ENCODE data around the gene HNRNPM.

HNRNPM gene

GRCh38 chr19:8506402-8506957 is 61.7 kb downstream of the HNRNPM start:
- Histone ChIP-seq H3K4me2 (ENCODE audit: low read length) (peak overlapping the region; percentile 89), H3K9ac (ENCODE audit: low read length) (peak overlapping the region; percentile 71), H3K4me1 (ENCODE audit: low read length) (peaks cover 13% of the 10 kb centered on the region; the same call in 1 of the 2 replicates), H2AFZ (ENCODE audit: low read depth, low read length) (peak overlapping the region; percentile 92), H3K79me2 (ENCODE audit: low read length) (no peaks in the 10 kb centered on the region), H4K20me1 (ENCODE audit: insufficient read depth, low read length) (no peaks in the 10 kb centered on the region), H3K27ac (ENCODE audit: low read length) (0 out of 2 replicates have a peak overlapping the region, but pooled peaks have one; percentile 43), H3K9me3 (ENCODE audit: insufficient read depth, low read length) (no peaks in the 10 kb centered on the region), H3K4me3 (ENCODE audit: low read length) (peak overlapping the region; percentile 84), H3K36me3 (replicated peaks; ENCODE audit: low read depth, low read length) (peaks cover 6% of the 10 kb centered on the region), H3K27me3 (ENCODE audit: low read depth, low read length) (no peaks in the 10 kb centered on the region)
- TF ChIP-seq EZH2phosphoT487 (IDR thresholded peaks at IDR 0.05; ENCODE audit: low read depth), result no peak

GRCh38 chr19:8510589-8511115 is 65.9 kb downstream of the HNRNPM start:
- peaks cover 11% of the 10 kb centered on the region for H3K79me2 ChIP-seq (ENCODE audit: low read length)
- no peak for TF ChIP-seq EZH2phosphoT487 (IDR thresholded peaks at IDR 0.05; ENCODE audit: low read depth)
- TF ChIP-seq, protein P1, sequence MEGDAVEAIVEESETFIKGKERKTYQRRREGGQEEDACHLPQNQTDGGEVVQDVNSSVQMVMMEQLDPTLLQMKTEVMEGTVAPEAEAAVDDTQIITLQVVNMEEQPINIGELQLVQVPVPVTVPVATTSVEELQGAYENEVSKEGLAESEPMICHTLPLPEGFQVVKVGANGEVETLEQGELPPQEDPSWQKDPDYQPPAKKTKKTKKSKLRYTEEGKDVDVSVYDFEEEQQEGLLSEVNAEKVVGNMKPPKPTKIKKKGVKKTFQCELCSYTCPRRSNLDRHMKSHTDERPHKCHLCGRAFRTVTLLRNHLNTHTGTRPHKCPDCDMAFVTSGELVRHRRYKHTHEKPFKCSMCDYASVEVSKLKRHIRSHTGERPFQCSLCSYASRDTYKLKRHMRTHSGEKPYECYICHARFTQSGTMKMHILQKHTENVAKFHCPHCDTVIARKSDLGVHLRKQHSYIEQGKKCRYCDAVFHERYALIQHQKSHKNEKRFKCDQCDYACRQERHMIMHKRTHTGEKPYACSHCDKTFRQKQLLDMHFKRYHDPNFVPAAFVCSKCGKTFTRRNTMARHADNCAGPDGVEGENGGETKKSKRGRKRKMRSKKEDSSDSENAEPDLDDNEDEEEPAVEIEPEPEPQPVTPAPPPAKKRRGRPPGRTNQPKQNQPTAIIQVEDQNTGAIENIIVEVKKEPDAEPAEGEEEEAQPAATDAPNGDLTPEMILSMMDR (IDR thresholded peaks at IDR 0.05; ENCODE audit: low read depth, low read length), result no peak
- no peak overlapping the region for H3K9ac ChIP-seq (ENCODE audit: low read length)
- H3K27ac ChIP-seq (ENCODE audit: low read length), result no peak overlapping the region
- no peaks in the 10 kb centered on the region for H4K20me1 ChIP-seq (ENCODE audit: insufficient read depth, low read length)
- no peak overlapping the region for H3K4me3 ChIP-seq (ENCODE audit: low read length)
- no peak overlapping the region for H2AFZ ChIP-seq (ENCODE audit: low read depth, low read length)
- peaks cover 12% of the 10 kb centered on the region for H3K36me3 ChIP-seq (replicated peaks; ENCODE audit: low read depth, low read length)
- H3K4me1 ChIP-seq (ENCODE audit: low read length), result peaks cover 16% of the 10 kb centered on the region; the same call in 1 of the 2 replicates
- no peak overlapping the region for H3K4me2 ChIP-seq (ENCODE audit: low read length)
- H3K9me3 ChIP-seq (ENCODE audit: insufficient read depth, low read length), result no peaks in the 10 kb centered on the region
- no peaks in the 10 kb centered on the region for H3K27me3 ChIP-seq (ENCODE audit: low read depth, low read length)

GRCh38 chr19:8511573-8512101 is 66.9 kb downstream of the HNRNPM start:
- Histone ChIP-seq H3K9me3 (ENCODE audit: insufficient read depth, low read length) (no peaks in the 10 kb centered on the region), H3K36me3 (replicated peaks; ENCODE audit: low read depth, low read length) (peaks cover 12% of the 10 kb centered on the region), H2AFZ (ENCODE audit: low read depth, low read length) (no peak overlapping the region), H4K20me1 (ENCODE audit: insufficient read depth, low read length) (no peaks in the 10 kb centered on the region), H3K4me1 (ENCODE audit: low read length) (peaks cover 11% of the 10 kb centered on the region; the same call in 1 of the 2 replicates), H3K4me3 (ENCODE audit: low read length) (no peak overlapping the region), H3K27me3 (ENCODE audit: low read depth, low read length) (no peaks in the 10 kb centered on the region), H3K4me2 (ENCODE audit: low read length) (no peak overlapping the region), H3K9ac (ENCODE audit: low read length) (no peak overlapping the region), H3K27ac (ENCODE audit: low read length) (no peak overlapping the region), H3K79me2 (ENCODE audit: low read length) (peaks cover 11% of the 10 kb centered on the region)
- TF ChIP-seq, protein P1 (IDR thresholded peaks at IDR 0.05; ENCODE audit: low read depth, low read length), result peak; percentile 27
- no peak for TF ChIP-seq EZH2phosphoT487 (IDR thresholded peaks at IDR 0.05; ENCODE audit: low read depth)

GRCh38 chr19:8512115-8512967 is 67.6 kb downstream of the HNRNPM start:
- no peak for TF ChIP-seq EZH2phosphoT487 (IDR thresholded peaks at IDR 0.05; ENCODE audit: low read depth)
- TF ChIP-seq, protein P1 (IDR thresholded peaks at IDR 0.05; ENCODE audit: low read depth, low read length), result no peak
- no peak overlapping the region for H2AFZ ChIP-seq (ENCODE audit: low read depth, low read length)
- peaks cover 12% of the 10 kb centered on the region for H3K36me3 ChIP-seq (replicated peaks; ENCODE audit: low read depth, low read length)
- peaks cover 11% of the 10 kb centered on the region for H3K79me2 ChIP-seq (ENCODE audit: low read length)
- no peaks in the 10 kb centered on the region for H4K20me1 ChIP-seq (ENCODE audit: insufficient read depth, low read length)
- no peaks in the 10 kb centered on the region for H3K27me3 ChIP-seq (ENCODE audit: low read depth, low read length)
- H3K9ac ChIP-seq (ENCODE audit: low read length), result peak overlapping the region; percentile 86; the same call in 1 of the 2 replicates
- no peak overlapping the region for H3K27ac ChIP-seq (ENCODE audit: low read length)
- peaks cover 11% of the 10 kb centered on the region; the same call in 1 of the 2 replicates for H3K4me1 ChIP-seq (ENCODE audit: low read length)
- H3K4me2 ChIP-seq (ENCODE audit: low read length), result peak overlapping the region; percentile 88
- peak overlapping the region; percentile 85; the same call in 1 of the 2 replicates for H3K4me3 ChIP-seq (ENCODE audit: low read length)
- H3K9me3 ChIP-seq (ENCODE audit: insufficient read depth, low read length), result no peaks in the 10 kb centered on the region
